Endothelial cell of umbilical vein (primary cell): ENCODE results near the gene SPPL3.

Experiments used
- EZH2 ChIP-seq: IDR thresholded peaks from 2 replicates; pipeline ENCODE4 v1.6.1; 2012; ENCODE audit warnings: borderline replicate concordance, low read depth, mild to moderate bottlenecking, moderate library complexity, low read length, inconsistent platforms; ENCODE audit not compliant: severe bottlenecking
- POLR2AphosphoS5 ChIP-seq: IDR thresholded peaks from 2 replicates; pipeline ENCODE4 v1.6.1; 2012; ENCODE audit warnings: low read depth, mild to moderate bottlenecking, control low read depth, low read length, moderate library complexity; ENCODE audit not compliant: insufficient read depth
- TF ChIP-seq, protein P1 (sequence below): IDR thresholded peaks from 2 replicates; pipeline ENCODE4 v1.6.1; 2011; ENCODE audit not compliant: insufficient read depth, insufficient read length
- TF ChIP-seq, protein P2 (sequence below), 2 donors: IDR thresholded peaks; 1 replicate in 1 of 2; 2 replicates in 1 of 2; pipeline ENCODE4 v1.5.1; 2011; ENCODE audit warnings: low read length in 2 of 2, mild to moderate bottlenecking in 2 of 2, moderate library complexity in 2 of 2, control low read depth in 1 of 2, inconsistent platforms in 1 of 2, low read depth in 1 of 2; ENCODE audit not compliant: insufficient read depth in 1 of 2; ENCODE audit errors: extremely low read depth in 1 of 2

DNA sequence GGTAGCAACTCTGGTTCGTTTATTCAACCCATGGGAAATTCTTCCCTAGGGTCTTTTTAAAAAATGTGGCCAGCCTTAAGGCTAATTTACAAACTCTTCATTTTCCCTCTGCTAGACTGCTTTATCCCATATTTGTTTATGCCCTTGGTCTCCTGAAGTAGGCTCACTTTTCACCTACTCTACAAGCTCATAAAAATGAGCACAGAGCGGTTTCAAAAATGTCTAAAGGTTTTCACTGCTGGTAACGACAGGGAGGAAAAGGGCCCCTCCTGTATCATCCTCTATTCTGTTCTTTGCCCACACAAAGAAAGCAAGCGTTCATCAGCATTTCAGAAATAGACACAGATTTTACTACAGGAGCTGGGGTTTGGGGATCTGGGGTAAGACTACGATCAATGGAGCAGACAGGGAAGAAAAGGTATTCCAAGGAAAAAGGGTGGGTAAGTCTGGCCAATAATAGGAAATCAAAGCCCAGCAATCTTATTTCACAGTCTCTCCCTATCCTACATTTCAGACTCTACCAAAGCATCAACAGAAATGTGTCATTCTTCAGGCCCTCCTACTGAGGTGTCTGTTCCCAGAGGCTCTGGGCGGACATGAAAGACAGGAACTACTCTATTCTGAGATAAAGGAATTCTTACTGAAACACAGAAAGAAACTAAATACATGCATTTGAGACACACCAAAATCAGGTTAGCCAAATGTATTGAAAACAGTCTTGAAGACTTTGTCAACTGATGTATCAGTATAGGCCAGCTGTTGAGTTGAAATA lies 86.4 kb downstream of the SPPL3 start:
- TF ChIP-seq, protein P1, sequence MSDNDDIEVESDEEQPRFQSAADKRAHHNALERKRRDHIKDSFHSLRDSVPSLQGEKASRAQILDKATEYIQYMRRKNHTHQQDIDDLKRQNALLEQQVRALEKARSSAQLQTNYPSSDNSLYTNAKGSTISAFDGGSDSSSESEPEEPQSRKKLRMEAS: no peak
- TF ChIP-seq EZH2 (no peak), POLR2AphosphoS5 (no peak)
- TF ChIP-seq, protein P2, sequence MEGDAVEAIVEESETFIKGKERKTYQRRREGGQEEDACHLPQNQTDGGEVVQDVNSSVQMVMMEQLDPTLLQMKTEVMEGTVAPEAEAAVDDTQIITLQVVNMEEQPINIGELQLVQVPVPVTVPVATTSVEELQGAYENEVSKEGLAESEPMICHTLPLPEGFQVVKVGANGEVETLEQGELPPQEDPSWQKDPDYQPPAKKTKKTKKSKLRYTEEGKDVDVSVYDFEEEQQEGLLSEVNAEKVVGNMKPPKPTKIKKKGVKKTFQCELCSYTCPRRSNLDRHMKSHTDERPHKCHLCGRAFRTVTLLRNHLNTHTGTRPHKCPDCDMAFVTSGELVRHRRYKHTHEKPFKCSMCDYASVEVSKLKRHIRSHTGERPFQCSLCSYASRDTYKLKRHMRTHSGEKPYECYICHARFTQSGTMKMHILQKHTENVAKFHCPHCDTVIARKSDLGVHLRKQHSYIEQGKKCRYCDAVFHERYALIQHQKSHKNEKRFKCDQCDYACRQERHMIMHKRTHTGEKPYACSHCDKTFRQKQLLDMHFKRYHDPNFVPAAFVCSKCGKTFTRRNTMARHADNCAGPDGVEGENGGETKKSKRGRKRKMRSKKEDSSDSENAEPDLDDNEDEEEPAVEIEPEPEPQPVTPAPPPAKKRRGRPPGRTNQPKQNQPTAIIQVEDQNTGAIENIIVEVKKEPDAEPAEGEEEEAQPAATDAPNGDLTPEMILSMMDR (IDR thresholded peaks at IDR 0.05; ENCODE audit: extremely low read depth in 1 of 2, insufficient read depth in 1 of 2, low read depth in 1 of 2, low read length in 2 of 2): no peak
